Left cardiac atrium (tissue), 4 donors: ENCODE data around the gene PCID2. TPM values are rescaled to one million over a fixed set of nuclear protein-coding genes. Genes with fewer than 3 reads are reported as not detected.
"Not testable (repeated sequence)": the region's sequence is repeated elsewhere in the genome, so short reads cannot be mapped to it uniquely, and the experiment has no call there.

Experiments
- ATAC-seq, 2 donors: fragments of 200-7000 bp; cut with Tn5 transposase; one replicate each; pipeline ENCODE4 v1.9.1; 2020; ENCODE audit warnings: mild to moderate bottlenecking in 2 of 2, moderate library complexity in 2 of 2
- DNase-seq: peaks from one replicate; pipeline ENCODE4 v3.0.0-alpha.2; 2020
- intact Hi-C, 2 donors: fragments of 100-400 bp; cut with DNase I; formaldehyde crosslinking; loops; one replicate each; pipeline versions ENCODE4 v1.14.1 to v1.15.1; 2022 to 2023
- long read RNA-seq: library from polyadenylated mRNA; unstranded; transcript quantifications from one replicate; pipeline ENCODE4 v2.0.0, GENCODE V29; 2021
- total RNA-seq, 2 donors: library from RNA; stranded (reverse); fragmentation: NEBNext Ultra II Directional; extraction: Animal tissue kit (Norgen Biotek cat#: 25700); gene quantifications; one replicate each; pipeline ENCODE4 v1.2.1, GENCODE V29; 2021
- donor health status: DM: no; HTN: yes; CAD: no.
- donor health status: DM: no; HTN: yes; CAD: no; lungs with severe emphysema.
- donor health status: DM: yes; HTN: yes; CAD: no.
- donor health status: Dilated cardiomyopathy.

The PCID2 gene
- 10 to 100 TPM; 38.3 to 39.9 TPM for total RNA-seq
- long read RNA-seq, transcript PCID2-206 (15 exons, 1,671 nt): minor isoform, 20 of 118 reads
- long read RNA-seq, transcript PCID2-202 (14 exons, 1,898 nt): major isoform, 60 of 118 reads
- long read RNA-seq, transcript PCID2-205 (15 exons, 1,654 nt): minor isoform, 18 of 118 reads
- long read RNA-seq, partial matches to known transcripts: 3 of 118 reads
- long read RNA-seq, other reads (novel, unspliced or antisense): 16 of 118 reads

DNA sequence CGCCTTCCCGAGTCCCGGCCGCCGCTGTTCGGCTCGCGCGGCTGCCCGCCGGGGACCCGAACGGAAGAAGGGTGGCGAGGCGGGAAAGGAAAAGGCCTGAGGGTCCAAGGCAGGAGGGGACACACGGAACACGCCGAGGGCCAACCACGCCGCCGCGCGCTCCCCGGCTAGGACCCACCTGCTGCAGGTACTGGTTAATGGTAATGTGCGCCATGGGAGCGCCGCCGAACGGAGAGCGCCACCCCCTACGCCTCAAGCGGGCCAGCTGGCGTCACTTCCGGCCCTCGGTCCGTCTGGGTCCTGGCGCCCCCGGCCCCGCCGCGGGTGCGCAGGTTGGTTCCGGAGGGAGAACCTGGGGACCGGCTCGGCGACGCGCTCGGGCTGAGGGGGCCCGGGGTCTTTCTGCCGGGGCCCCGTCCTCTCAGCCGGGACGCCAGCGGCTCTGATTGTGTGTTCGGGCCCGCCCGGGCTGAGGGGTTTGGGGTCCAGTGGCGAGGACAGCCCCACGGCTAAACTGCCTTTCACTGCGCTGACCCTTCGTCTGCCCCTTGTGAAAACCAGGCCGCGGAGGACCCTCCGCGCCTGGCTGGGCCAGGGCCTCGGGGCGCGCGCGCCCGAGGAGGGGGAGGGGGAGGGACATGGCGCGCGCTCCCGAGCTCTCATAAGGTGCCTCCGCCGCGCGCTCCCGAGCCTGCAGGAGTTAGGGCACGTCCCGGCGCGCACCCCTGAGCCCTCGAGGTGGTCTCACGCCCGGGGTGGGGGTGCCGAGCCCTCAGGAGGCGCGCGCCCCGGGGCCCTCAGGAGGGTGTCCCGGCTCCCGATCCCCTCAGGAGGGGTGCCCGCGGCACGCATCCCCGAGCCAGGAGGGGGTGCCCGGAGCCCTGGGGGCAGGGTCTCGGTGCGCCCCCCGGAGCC, at the start of gene PCID2:
Gene PCID2 (minus strand): TSS at position 249 of the 915 bp plus-strand sequence. CDS start 35 bp downstream, at position 214.
- intact Hi-C loops: no loop called here
- DNase-seq: peak; percentile 93
- ATAC-seq: peak; percentile 87 to 93

DNA sequence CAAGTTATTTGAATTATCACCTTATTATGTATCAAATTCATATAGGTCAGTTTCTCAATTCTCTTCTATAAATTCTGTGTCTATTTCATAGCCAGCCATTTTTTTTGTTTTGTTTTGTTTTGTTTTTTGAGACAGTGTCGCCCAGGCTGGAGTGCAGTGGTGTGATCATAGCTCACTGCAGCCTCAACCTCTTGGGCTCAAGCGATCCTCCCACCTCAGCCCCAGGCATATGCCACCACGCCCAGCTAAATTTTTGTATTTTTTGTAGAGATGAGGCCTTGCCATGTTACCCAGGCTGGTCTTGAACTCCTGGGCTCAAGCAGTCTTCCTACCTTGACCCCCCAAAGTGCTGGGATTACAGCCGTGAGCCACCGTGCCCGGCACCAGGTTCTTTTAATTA, 49.4 kb upstream of the PCID2 start:
- intact Hi-C loops: not testable (repeated sequence)

DNA sequence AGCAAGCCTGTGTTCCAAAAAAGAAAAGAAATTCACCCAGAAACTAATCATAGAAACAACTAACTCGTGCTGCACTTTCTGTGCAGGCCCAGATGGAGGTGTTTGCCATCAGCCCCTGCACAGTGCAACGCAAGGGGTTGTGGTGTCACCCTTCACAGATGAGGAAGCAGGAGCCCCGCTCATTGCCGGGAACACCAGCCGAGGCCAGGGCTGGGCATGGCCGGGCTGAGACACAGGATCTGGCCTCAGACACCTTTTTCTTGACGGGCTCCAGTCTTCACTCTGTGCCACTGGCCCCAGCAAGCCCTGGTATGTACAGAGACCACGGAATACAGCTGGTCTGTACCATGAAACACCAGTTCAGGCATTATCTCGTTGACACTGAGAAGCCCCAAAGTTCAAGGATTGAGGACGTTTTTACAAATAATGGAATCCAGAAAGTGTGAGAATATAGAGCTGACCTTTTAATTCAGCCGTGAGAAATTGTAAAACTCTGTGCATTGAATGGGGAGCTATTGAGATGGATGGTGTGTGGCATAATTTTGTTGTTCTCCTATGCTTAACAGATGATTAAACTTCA, 44.1 kb upstream of the PCID2 start:
- ATAC-seq: no peak
- intact Hi-C loops: no loop called here
- no peak for DNase-seq

More for the DNA sequence above, 49.4 kb upstream of the PCID2 start:
- DNase-seq, ATAC-seq: not testable (repeated sequence)

DNA sequence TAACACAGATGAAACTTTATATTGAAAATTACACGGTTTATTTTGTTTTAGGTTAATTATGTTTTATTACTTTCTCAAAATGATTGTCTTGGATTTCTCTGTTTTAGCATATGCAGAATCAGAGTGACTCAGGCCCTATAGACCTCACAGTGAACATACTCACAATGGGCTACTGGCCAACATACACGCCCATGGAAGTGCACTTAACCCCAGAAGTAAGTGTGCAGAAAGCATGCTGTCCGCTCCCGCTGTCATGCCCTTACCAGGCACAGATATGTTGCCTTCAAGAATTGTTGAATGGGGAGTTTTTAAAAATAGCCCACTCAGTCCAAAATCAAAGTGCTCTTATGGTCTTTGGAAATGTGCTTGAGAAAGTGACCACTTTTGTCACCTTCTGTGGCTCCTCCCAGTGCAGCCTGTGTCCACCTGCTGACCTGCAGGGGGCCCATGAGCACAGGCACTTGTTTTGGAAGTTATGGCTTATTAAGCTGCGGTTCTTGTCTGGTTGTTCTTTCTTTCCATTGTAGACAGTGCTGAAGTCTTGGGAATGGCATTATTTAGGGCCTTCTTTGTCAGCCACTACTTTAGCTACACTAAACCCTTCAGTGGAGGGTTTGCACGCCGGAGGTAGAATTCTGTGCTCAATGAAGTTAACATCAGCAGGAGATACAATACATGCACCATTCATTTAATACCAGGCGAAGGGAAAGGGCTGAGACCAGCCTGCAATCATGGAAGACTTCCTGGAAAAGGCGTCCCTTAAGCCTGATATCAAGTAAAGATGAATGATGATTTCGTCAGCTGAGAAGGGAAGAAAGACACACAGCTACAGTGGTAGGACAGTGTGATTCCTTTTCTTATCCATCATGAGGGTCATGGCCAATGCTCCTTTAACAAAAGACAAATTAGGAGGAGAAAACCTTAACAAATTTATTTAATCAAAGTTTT, 37.7 kb upstream of the PCID2 start:
- intact Hi-C loops: no loop called here
- ATAC-seq (no peak), DNase-seq (no peak)

DNA sequence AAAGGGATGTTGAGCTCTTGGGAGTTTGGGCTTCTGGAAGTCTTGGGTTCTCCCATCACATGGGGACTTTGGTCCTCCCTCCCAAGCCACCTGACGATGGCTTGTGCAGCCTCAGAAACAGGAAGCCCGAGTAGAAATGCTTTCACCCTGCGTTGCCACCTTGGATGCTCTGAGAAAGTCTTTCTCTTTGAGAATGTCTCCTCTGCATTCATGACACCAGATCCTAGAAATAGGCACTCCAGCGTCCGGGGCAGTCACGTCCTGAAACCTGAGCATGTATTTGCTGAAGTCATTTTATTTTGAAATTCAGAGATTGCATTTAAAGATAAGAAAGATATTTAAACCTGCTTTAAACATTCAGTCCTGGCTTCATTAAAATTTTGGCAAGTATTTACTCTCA, 35.4 kb upstream of the PCID2 start:
- ATAC-seq (no peak), DNase-seq (no peak)
- intact Hi-C loops: no loop called here

DNA sequence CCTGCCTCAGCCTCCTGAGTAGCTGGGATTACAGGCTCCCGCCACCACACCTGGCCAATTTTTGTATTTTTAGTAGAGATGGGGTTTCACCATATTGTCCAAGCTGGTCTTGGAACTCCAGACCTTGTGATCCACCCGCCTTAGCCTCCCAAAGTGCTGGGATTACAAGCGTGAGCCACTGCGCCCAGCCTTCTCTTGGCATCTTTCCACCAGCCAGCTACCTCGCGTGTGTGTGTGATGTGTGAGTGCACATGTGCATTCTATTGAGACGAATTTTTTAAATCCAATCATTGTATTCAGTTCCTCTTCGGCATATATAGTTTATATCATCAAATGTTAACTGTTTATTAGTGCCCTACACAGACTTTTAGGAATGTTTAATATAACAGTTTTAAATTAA, 33.2 kb upstream of the PCID2 start:
- ATAC-seq, DNase-seq, intact Hi-C loops: not testable (repeated sequence)

DNA sequence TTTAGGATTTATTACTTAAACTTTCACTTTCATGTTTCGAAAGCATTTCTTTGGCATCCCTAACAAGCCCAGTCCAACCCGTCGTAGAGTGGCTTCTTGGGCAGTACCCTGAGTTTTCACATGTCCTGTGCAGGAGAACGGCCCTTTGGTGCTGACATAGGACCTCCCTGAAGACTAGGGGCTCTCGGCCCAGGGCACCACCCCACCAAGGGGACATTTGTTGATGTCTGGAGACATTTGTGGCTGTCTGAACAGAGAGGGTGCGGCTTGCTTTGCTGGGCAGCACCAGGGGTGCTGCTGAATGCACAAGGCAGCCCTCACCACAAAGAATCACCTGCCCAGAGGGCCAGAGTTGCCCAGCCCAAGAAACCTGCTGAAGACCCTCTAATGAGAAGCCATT, 31.5 kb upstream of the PCID2 start:
- intact Hi-C loops: no loop called here
- ATAC-seq: no peak
- no peak for DNase-seq

DNA sequence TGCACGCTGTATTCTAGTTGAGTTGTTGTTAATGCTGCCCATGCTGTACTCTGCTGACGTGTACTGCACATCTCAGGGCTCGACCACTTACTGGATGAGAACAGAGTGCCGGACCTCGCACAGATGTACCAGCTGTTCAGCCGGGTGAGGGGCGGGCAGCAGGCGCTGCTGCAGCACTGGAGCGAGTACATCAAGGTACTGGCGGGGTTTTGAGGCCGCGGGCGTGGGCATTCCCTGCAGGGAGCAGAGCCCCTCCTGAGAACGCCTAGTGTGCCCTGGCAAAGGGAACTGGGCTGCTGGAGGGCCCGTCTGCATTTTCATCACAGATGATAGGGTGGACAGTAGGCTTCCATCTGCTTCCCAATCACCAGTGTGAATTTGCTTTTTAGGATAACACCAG, 30.9 kb upstream of the PCID2 start:
- intact Hi-C loops: no loop called here
- no peak for DNase-seq
- ATAC-seq: no peak

DNA sequence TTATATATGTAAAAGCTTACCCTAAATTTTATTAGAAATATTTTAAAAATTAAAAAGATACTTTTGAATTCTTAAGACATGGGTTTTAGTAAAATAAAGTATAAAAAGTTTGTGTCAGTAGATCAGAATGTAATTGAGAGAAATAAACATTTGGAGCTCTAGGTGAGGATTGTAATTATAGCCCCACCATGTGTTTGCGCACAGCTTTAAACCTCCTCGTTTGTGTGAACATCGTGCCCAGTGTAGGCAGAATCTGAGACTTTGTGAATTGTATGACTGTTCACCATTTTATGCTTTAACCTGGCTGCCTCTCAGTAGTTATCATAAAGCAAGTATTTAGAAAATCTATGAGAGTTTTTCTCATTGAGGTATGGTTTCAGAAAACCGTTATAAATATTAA, 30.1 kb upstream of the PCID2 start:
- intact Hi-C loops: no loop called here
- DNase-seq: no peak
- no peak for ATAC-seq

DNA sequence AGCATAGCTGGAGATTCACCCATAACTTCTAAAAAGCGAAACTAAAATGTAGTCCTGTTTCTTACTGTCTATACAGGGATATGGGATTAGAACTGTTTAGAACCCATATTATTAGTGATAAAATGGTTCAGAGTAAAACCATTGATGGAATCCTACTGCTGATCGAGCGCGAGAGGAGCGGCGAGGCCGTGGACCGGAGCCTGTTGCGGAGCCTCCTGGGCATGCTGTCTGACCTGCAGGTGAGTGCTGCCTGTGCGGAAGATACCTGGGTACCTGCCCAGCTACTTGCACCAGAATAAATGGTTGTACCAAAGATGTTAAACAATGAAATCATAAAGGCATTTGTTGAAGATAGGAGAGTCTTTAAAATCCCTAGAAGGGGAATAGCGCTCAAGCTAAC, 24.6 kb upstream of the PCID2 start:
- intact Hi-C loops: no loop called here
- DNase-seq (no peak), ATAC-seq (no peak)

DNA sequence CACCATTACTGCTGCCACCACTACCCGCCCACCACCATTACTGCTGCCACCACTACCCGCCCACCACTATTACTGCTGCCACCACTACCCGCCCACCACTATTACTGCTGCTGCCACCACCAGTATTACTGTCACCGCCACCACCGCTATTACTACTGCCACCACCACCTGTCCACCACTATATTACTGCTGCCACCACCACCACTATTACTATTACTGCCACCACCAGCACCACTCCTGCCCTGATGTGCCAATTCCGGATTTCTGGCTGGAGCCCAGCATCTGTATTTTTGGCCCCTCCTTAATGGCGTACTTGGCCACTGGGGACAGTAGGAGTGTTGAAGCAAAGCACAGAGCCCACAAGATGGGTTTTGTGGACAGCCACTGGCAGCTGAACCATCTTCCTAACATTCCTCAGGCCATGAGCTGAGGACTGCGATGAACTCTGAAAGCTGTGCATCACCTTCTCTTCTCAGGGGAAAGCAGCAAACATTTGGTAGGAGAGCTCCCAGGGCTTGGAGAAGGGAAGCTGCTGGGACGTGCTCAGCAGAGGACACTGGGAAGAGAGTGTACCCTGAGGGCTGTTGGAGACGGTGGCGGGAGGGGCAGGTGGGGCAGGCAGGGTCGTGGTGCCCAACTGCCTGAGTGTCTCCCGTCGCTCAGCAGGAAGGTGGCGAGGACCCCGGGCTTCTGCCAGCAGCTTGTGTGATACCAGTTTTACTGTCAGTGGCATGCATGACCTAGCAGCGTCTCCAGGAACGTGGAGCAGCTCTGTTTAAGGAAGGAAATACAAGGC, 23.9 kb upstream of the PCID2 start:
- intact Hi-C loops: no loop called here
- DNase-seq (no peak), ATAC-seq (peak; percentile 75 to 78)

DNA sequence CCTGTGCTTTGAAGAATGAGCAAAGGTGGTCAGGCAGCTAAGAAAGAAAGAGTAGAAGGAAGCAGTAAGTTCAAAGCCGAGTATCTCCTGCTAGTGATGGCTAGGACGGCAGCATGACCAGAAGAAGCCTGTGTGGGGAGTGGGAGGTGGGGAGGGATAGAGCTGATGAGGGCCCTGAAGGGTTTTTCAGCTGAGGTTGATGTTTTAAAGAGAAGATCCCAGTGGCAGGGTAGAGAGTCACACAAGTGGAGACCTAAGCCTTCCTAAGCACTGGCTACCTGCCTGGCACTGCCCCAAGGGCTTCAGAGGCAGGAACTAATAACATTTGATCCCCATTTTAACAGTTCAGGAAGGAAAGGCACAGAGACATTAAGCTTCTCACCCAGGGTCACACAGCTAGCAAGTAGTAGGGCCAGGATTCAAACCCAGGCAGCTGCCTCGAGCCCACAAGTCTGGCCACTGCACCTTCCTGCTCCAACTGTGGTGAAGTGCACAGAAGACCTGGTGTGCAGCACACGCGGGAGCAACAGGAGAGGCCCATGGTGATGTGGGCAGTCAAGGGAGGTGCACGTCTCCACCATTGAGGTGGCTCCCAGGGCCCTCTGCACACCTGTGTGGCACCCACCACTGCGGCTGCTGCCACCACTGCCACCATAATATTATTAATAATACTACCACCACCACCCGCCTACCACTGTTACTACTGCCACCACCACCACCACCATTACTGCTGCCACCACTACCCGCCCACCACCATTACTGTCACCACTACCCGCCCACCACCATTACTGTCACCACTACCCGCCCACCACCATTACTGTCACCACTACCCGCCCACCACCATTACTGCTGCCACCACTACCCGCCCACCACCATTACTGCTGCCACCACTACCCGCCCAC, 23.1 kb upstream of the PCID2 start:
- ATAC-seq (no peak), DNase-seq (no peak)
- intact Hi-C loops: no loop called here

DNA sequence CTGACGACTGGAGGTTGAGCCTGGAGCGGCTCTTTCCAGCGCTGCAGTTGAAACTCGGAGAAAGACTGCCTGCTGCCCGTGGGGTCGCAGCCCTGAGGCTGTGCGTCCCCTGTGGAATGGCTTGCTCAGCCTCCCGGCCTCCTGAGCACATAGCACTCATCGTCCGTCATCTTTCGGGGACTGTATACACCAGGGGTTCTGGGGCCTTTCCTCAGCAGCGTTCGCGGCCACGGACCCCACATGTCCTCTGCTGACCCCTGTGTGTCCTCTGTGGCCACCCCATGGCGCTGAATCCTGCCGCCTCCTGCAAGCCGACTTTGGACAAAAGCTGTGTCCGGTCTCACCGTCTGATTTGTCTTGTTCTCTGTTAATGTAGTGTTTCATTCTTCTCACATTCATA, 21.3 kb upstream of the PCID2 start:
- ATAC-seq: no peak
- intact Hi-C loops: no loop called here
- DNase-seq: no peak

DNA sequence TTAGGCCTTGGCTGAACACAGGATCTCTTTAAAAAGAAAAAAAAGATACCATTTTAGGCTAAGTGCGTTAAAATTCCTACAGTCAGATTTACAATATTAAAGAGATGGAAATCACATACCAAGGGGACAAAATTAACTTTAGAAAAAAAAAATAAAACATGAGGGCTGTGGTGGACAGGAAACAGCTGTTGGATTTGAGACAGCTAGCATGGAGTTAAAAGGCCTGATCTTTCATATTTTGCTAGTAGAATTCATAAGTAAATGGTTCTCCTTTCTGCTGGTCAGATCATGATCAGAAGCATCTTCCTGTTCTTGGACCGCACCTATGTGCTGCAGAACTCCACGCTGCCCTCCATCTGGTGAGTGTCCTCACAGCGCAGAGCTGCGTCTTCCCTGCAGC, 20.7 kb upstream of the PCID2 start:
- no peak for DNase-seq
- no peak for ATAC-seq
- intact Hi-C loops: no loop called here

DNA sequence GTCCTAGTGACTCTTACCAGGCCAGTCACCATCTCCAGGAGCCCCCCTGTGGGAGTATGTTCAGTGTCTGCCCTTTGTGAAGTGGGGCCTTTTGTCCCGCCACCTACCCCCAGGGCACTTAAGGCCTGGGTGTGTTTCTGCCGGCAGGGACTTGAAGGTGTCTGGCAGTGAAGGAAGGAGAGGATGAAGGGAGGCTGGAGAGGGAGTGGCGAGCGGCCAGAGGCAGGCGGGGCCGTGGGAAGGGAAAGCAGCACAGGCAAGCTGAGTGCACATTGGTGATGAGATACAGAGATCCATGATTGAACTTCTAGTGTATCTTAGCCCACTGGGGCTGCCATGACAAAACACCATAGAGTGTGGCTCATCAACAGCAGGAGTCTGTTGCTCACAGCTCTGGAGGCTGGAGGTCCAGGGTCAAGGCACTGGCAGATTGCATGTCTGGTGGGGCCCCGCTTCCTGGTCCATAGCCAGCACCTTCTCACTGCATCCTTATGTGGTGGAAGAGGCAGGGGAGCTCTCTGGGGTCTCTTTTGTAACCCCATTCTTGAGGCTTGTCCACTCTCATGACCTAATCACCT, 18.5 kb upstream of the PCID2 start:
- DNase-seq (no peak), ATAC-seq (peak in 1 of 2 donors; percentile 21)
- intact Hi-C loops: no loop called here

DNA sequence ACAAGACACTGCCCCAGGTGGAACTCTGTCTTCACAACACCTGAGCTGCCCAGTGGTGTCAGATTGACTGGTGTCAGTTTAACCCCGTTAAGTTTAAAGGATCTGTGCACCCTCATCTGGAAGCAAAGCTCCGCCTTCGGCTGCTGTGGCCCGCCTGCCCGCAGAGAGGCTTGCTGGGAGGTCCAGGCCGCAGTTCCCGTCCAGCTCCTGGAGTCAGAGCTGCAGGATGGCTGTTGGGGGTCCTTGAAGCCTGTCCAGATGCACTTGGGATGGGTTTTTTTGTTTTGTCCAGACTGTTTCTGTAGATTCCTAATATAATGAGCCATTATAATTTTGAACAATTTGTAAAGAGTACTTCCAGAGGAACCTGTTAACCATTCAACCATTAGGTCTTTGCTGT, 17.0 kb upstream of the PCID2 start:
- DNase-seq: no peak
- intact Hi-C loops: no loop called here
- ATAC-seq: no peak

DNA sequence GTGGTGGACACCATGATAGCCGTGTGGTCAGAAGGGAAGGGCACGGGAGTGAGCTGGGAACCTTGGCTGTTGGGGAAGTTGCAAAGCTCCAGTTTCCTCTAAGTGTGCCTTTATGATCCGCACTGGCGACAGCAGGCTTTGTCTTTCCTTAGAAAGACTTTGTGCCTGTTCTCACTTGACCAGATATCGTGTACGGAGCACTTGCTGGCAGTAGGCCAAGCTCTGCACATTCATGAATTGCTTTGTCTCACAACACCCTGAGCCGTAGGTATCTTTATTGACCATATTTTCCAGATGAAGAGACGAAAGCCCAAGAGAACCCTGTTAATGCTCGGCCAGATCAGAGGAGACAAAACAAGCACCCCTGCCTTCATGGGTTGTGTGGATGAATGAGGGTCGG, 16.0 kb upstream of the PCID2 start:
- intact Hi-C loops: loop anchor here in 1 of 2 donors (5.0 kb wide), 1 partner anchor 187 kb away; no protein-coding TSS in a partner anchor
- DNase-seq (peak; percentile 59), ATAC-seq (peak in 1 of 2 donors; percentile 14)
